Glutamatergic neuron (in vitro differentiated cells): ENCODE data around the gene CELA3B. TPM values are rescaled to one million over a fixed set of nuclear protein-coding genes. Genes with fewer than 3 reads are reported as not detected.

Experiments
- DNase-seq: peaks from one replicate; pipeline ENCODE4 v3.0.0; 2022
- H3K27ac Mint-ChIP-seq: one replicate; pipeline ENCODE4 v1.8.0; 2020; ENCODE audit warnings: mild to moderate bottlenecking, mixed read lengths, inconsistent platforms; ENCODE audit not compliant: unreplicated experiment
- H3K27me3 Mint-ChIP-seq: one replicate; pipeline ENCODE4 v1.8.0; 2020; ENCODE audit warnings: mild to moderate bottlenecking, moderate library complexity, mixed read lengths, inconsistent platforms; ENCODE audit not compliant: unreplicated experiment
- H3K36me3 Mint-ChIP-seq: one replicate; pipeline ENCODE4 v1.8.0; 2020; ENCODE audit warnings: mild to moderate bottlenecking, mixed read lengths, inconsistent platforms; ENCODE audit not compliant: unreplicated experiment
- H3K4me1 Mint-ChIP-seq: one replicate; pipeline ENCODE4 v1.8.0; 2020; ENCODE audit warnings: mild to moderate bottlenecking, low read depth, mixed read lengths, inconsistent platforms; ENCODE audit not compliant: unreplicated experiment
- H3K4me3 Mint-ChIP-seq: one replicate; pipeline ENCODE4 v1.8.0; 2020; ENCODE audit warnings: mild to moderate bottlenecking, mixed read lengths, inconsistent platforms; ENCODE audit not compliant: unreplicated experiment
- H3K9me3 Mint-ChIP-seq: one replicate; pipeline ENCODE4 v1.8.0; 2020; ENCODE audit warnings: mild to moderate bottlenecking, moderate library complexity, mixed read lengths, inconsistent platforms; ENCODE audit not compliant: unreplicated experiment
- total RNA-seq: library from RNA; stranded (reverse); fragmentation: NEBNext Ultra II Directional; extraction: Animal tissue kit (Norgen Biotek cat#: 25700); gene quantifications from one replicate; pipeline ENCODE4 v1.2.1, GENCODE V29; 2021; ENCODE audit not compliant: unreplicated experiment
- TF ChIP-seq, protein P1 (sequence below): fragments of 200-600 bp; sonication (generic); IDR thresholded peaks from one replicate; pipeline ENCODE4 v1.5.0; 2021; ENCODE audit not compliant: partially characterized antibody, unreplicated experiment

Gene CELA3B
- total RNA-seq, 1 donor from 2014 or later: not detected

DNA sequence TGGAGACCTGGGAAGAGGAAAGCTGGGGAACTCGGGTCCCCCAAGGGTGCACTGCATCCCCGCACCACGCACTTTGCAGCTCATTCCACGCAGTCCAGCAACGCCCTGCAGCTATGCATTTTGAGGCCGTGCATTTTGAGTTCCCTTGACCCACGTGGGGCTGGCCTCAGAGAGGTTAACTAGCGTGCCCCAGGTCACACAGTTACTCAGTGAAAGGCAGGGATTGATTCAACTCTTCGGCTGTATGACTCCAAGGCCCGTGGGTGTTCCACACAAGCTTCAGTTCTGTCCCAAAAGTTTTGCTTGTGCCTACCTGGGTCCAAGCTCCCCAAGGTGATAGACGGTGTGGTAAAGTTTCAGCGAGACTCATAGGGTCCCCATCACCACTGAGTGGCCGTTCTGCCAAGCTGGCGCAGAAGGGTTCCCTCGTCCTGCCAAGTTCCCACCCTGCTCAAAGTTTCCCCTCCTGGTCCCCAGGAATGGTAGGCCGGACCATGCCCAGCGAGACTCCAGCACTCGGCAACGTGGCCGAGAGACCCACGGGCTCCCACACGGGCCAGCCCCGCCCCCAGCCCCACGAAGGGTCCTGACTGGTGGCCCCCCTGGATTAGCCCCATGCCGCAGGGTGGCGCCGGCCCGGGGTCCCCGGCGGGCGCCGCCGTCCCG lies 40.3 kb upstream of the CELA3B start:
- Mint-ChIP-seq H3K36me3 (no peaks in the 10 kb centered on the region), H3K4me1 (peaks cover 7% of the 10 kb centered on the region), H3K27ac (no peak overlapping the region), H3K27me3 (peaks cover 10% of the 10 kb centered on the region), H3K4me3 (peak overlapping the region; percentile 46), H3K9me3 (peaks cover 4% of the 10 kb centered on the region)
- DNase-seq: no peak
- TF ChIP-seq, protein P1, sequence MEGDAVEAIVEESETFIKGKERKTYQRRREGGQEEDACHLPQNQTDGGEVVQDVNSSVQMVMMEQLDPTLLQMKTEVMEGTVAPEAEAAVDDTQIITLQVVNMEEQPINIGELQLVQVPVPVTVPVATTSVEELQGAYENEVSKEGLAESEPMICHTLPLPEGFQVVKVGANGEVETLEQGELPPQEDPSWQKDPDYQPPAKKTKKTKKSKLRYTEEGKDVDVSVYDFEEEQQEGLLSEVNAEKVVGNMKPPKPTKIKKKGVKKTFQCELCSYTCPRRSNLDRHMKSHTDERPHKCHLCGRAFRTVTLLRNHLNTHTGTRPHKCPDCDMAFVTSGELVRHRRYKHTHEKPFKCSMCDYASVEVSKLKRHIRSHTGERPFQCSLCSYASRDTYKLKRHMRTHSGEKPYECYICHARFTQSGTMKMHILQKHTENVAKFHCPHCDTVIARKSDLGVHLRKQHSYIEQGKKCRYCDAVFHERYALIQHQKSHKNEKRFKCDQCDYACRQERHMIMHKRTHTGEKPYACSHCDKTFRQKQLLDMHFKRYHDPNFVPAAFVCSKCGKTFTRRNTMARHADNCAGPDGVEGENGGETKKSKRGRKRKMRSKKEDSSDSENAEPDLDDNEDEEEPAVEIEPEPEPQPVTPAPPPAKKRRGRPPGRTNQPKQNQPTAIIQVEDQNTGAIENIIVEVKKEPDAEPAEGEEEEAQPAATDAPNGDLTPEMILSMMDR: no peak

DNA sequence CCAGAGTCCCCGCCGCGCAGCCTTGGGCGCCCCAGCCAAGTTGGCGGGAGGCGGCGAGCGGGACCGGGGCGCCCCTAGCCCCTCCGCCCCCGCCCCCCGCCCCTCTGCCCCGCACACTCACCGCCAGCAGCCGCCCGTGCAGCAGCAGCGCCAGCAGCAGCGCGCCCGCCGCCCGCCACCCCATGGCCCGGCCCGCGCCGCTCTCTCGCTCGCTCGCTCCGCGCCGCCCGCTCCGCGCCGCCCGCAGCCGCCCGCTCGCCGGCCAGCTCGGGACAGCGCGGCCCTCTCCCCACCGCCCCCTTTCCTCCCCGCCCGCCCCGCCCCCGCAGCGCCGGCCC lies 39.8 kb upstream of the CELA3B start, which contains the start of gene HSPG2:
TSS of gene HSPG2 (minus strand) at position 277 of the 338 bp plus-strand sequence. CDS start at position 184, 93 bp downstream.
- TF ChIP-seq, protein P1: no peak
- Mint-ChIP-seq H3K27ac (peak within 1 kb of the TSS; percentile 36), H3K9me3 (peaks cover 4% of the 10 kb centered on the region), H3K36me3 (no peaks in the 10 kb centered on the region), H3K4me3 (peak within 1 kb of the TSS; percentile 90), H3K27me3 (peaks cover 10% of the 10 kb centered on the region), H3K4me1 (peaks cover 7% of the 10 kb centered on the region)
- DNase-seq: no peak

DNA sequence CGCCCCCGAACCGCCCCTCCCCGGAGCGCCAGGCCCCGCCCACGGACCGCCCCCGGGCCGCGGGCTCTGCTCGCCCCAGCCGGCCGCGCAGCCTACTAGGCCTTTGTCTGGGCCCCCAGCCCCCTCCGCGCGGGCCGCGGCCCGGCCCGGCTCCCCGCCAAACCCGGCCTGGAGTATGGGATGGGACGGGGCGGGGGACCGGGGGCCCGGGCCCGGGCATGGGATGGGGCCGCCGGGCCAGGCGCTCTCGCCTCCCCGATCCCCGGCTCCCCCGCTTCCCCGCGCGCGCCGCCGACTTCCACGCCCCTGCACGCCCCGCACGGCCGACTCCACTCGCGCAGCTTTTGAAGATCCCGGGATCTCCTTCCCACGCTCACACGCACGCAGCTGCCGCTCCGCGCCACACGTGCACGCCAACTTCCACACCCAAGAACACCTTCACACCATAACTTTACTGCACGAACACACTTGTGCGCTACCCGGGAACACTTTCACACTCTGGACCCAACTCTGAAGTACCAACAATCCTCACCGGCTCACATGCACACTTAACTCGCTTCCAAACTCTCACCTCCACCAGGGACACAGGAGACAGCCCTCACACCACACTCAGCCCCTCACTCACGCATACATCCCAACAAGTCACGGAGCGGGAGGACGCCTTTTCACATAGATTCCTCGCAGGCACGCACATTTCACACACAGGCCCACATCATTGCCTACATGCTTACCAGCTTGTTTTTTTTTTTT lies 39.3 kb upstream of the CELA3B start:
- H3K4me1 Mint-ChIP-seq: peaks cover 7% of the 10 kb centered on the region
- peak overlapping the region; percentile 90 for H3K4me3 Mint-ChIP-seq
- DNase-seq: peak; percentile 81
- peak overlapping the region; percentile 36 for H3K27ac Mint-ChIP-seq
- TF ChIP-seq, protein P1: no peak
- H3K27me3 Mint-ChIP-seq: peaks cover 8% of the 10 kb centered on the region
- H3K36me3 Mint-ChIP-seq: no peaks in the 10 kb centered on the region
- H3K9me3 Mint-ChIP-seq: peaks cover 4% of the 10 kb centered on the region

DNA sequence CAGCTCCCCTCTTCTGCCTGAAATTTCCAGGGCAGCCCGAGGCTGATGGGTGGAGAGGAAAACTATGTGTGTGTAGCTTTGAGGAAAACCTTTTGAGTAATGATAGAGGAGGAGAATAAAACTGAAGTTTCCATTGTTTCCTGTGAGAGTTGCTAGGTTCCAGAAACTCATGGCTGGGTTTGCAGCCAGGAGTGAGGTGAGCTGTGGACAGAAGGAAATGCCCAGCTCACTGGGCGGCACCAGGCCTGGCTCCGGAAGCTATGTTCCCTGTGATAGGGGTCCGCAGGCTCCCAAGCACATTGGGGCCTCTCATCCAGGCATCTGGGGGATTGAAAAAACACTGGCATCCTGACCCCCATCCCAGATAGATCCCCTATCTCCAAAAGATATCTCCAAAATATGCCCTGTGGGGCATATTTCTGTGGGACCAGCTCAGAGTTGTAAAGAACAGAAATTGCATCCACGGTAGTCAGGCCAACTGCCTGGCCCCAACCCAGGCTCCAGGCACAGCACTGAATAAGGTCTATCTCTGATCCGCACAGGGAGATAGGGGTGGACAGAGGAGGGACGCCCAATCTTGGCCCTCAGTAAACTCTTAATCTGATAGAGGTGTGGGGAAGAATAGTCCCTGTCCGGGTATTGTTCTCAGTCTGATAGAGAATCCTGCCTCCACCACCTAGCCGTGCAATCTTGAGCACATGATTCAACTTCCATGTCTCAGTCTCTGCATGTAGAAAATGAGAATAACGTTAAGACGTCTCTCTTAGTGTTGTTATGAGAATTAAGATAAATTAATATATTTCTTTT lies 37.9 kb upstream of the CELA3B start:
- Mint-ChIP-seq H3K27ac (no peak overlapping the region), H3K4me1 (peaks cover 7% of the 10 kb centered on the region), H3K9me3 (peaks cover 4% of the 10 kb centered on the region), H3K27me3 (peaks cover 8% of the 10 kb centered on the region), H3K36me3 (no peaks in the 10 kb centered on the region), H3K4me3 (peak overlapping the region; percentile 57)
- DNase-seq: no peak
- TF ChIP-seq, protein P1: no peak
